ENCODE data around the gene CFLAR.

Gene CFLAR

GRCh38 chr2:201203916-201204654, 88.1 kb downstream of the CFLAR start:
- Histone ChIP-seq H3K27me3 (ENCODE audit: insufficient read depth, low read depth, severe bottlenecking) (no peaks in the 10 kb centered on the region), H3K27ac (no peak overlapping the region), H3K4me3 (ENCODE audit: low read depth, low read length) (no peak overlapping the region), H3K9me3 (ENCODE audit: severe bottlenecking) (no peaks in the 10 kb centered on the region), H3K36me3 (no peaks in the 10 kb centered on the region)
- TF ChIP-seq, protein P1, sequence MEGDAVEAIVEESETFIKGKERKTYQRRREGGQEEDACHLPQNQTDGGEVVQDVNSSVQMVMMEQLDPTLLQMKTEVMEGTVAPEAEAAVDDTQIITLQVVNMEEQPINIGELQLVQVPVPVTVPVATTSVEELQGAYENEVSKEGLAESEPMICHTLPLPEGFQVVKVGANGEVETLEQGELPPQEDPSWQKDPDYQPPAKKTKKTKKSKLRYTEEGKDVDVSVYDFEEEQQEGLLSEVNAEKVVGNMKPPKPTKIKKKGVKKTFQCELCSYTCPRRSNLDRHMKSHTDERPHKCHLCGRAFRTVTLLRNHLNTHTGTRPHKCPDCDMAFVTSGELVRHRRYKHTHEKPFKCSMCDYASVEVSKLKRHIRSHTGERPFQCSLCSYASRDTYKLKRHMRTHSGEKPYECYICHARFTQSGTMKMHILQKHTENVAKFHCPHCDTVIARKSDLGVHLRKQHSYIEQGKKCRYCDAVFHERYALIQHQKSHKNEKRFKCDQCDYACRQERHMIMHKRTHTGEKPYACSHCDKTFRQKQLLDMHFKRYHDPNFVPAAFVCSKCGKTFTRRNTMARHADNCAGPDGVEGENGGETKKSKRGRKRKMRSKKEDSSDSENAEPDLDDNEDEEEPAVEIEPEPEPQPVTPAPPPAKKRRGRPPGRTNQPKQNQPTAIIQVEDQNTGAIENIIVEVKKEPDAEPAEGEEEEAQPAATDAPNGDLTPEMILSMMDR (IDR thresholded peaks at IDR 0.05; ENCODE audit: low read depth, low read length): no peak
- DNase-seq: no peak

- TF ChIP-seq, protein P1 (IDR thresholded peaks at IDR 0.05; ENCODE audit: low read depth, low read length): no peak
- Histone ChIP-seq H3K4me3 (ENCODE audit: low read depth, low read length) (no peak overlapping the region), H3K27ac (no peak overlapping the region), H3K9me3 (ENCODE audit: severe bottlenecking) (no peaks in the 10 kb centered on the region), H3K27me3 (ENCODE audit: insufficient read depth, low read depth, severe bottlenecking) (no peaks in the 10 kb centered on the region), H3K36me3 (no peaks in the 10 kb centered on the region)
- DNase-seq: no peak
Measured at GRCh38 chr2:201204655-201205514, 88.9 kb downstream of the CFLAR start.

DNA sequence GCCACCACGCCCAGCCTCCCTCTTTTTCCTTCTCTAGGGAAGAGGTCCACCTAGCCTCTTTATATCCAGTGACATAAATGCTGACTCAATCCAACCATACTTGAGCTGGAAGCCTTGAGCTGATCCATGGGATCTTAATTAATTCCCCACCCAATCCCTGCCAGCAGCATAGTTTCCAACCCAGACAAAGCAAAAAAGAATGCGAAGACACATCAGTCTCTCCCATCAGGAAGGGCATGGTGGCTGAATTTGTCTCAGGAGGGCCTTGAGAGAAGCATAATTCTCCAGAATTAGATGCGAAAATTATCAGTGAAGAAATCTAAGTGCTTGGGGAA, 89.5 kb downstream of the CFLAR start:
- TF ChIP-seq, protein P1 (IDR thresholded peaks at IDR 0.05; ENCODE audit: low read depth, low read length): no peak
- H3K36me3 ChIP-seq: no peaks in the 10 kb centered on the region
- no peaks in the 10 kb centered on the region for H3K27me3 ChIP-seq (ENCODE audit: insufficient read depth, low read depth, severe bottlenecking)
- no peak overlapping the region for H3K27ac ChIP-seq
- H3K9me3 ChIP-seq (ENCODE audit: severe bottlenecking): no peaks in the 10 kb centered on the region
- no peak overlapping the region for H3K4me3 ChIP-seq (ENCODE audit: low read depth, low read length)
- DNase-seq: no peak

DNA sequence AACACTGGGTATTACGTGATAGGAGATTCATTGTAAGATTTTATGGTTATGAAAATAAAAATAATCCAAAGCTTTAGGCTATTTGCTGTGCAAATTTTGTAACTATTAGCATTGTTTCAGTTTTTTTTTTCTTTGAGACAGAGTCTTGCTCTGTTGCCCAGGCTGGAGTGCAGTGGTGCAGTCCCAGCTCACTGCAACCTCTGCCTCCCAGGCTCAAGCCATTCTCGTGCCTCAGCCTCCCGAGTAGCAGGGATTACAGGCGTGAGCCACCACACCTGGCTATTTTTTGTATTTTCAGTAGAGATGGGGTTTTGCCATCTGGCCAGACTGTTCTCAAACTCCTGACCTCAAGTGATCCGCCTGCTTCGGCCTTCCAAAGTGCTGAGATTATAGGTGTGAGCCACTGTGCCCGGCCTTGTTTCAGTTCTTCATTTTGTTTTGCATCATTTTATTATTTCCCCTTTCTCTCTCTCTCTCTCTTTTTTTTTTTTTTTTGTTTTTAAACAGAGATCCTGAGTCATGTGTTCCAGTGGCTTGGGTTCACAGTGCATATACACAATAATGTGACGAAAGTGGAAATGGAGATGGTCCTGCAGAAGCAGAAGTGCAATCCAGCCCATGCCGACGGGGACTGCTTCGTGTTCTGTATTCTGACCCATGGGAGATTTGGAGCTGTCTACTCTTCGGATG, 92.7 kb downstream of the CFLAR start:
- H3K27ac ChIP-seq: no peak overlapping the region
- H3K36me3 ChIP-seq: no peaks in the 10 kb centered on the region
- no peak overlapping the region for H3K4me3 ChIP-seq (ENCODE audit: low read depth, low read length)
- no peak for DNase-seq
- H3K27me3 ChIP-seq (ENCODE audit: insufficient read depth, low read depth, severe bottlenecking): no peaks in the 10 kb centered on the region
- H3K9me3 ChIP-seq (ENCODE audit: severe bottlenecking): no peaks in the 10 kb centered on the region
- TF ChIP-seq, protein P1 (IDR thresholded peaks at IDR 0.05; ENCODE audit: low read depth, low read length): no peak

GRCh38 chr2:201215963-201216362, 100.0 kb downstream of the CFLAR start:
- H3K27me3 ChIP-seq (ENCODE audit: insufficient read depth, low read depth, severe bottlenecking): no peaks in the 10 kb centered on the region
- H3K4me3 ChIP-seq (ENCODE audit: low read depth, low read length): no peak overlapping the region
- no peaks in the 10 kb centered on the region for H3K36me3 ChIP-seq
- H3K27ac ChIP-seq: no peak overlapping the region
- H3K9me3 ChIP-seq (ENCODE audit: severe bottlenecking): no peaks in the 10 kb centered on the region
- DNase-seq: no peak
- TF ChIP-seq, protein P1 (IDR thresholded peaks at IDR 0.05; ENCODE audit: low read depth, low read length): no peak

All from WERI-Rb-1 (cell line).